ENCODE data around the gene IL2RA.

- TF ChIP-seq CTCF (IDR thresholded peaks at IDR 0.05 in 8 of 11, conservative IDR thresholded peaks at IDR 0.05 in 3 of 11) (no peak), POLR2A (IDR thresholded peaks at IDR 0.05) (no peak)
Observed at GRCh38 chr10:6017781-6018354, 44.3 kb downstream of the IL2RA start.

Data from spleen (tissue), 7 donors.